Muscle layer of colon (tissue), 2 donors: Measurements from ENCODE around the gene SSX2IP.
"Not testable (repeated sequence)": the region's sequence is repeated elsewhere in the genome, so short reads cannot be mapped to it uniquely, and the experiment has no call there.

ENCODE experiments used
- H3K27ac ChIP-seq: one replicate; pipeline ENCODE4 v1.7.0; 2013; ENCODE audit warnings: low read depth, mild to moderate bottlenecking, low read length, moderate library complexity
- H3K27me3 ChIP-seq, 2 donors: one replicate each; pipeline ENCODE4 v1.7.0; 2013; ENCODE audit warnings: low read length in 2 of 2, mild to moderate bottlenecking in 2 of 2; ENCODE audit not compliant: insufficient read depth in 2 of 2, control insufficient read depth in 1 of 2
- H3K36me3 ChIP-seq: one replicate; pipeline ENCODE4 v1.7.0; 2013; ENCODE audit warnings: mild to moderate bottlenecking, low read length; ENCODE audit not compliant: insufficient read depth
- H3K4me1 ChIP-seq: one replicate; pipeline ENCODE4 v1.7.0; 2013; ENCODE audit warnings: mild to moderate bottlenecking, low read length; ENCODE audit not compliant: insufficient read depth
- H3K4me3 ChIP-seq, 2 donors: one replicate each; pipeline ENCODE4 v1.7.0; 2013; ENCODE audit warnings: low read length in 2 of 2, low read depth in 1 of 2, mild to moderate bottlenecking in 1 of 2, moderate library complexity in 1 of 2
- H3K9ac ChIP-seq: one replicate; pipeline ENCODE4 v1.7.0; 2013; ENCODE audit warnings: low read length
- H3K9me3 ChIP-seq: one replicate; pipeline ENCODE4 v1.7.0; 2013; ENCODE audit warnings: mild to moderate bottlenecking, low read length
- donor health status: abdominal sarcoma.
- donor health status: Adenocarcinoma of cecum.

The SSX2IP gene, protein sequence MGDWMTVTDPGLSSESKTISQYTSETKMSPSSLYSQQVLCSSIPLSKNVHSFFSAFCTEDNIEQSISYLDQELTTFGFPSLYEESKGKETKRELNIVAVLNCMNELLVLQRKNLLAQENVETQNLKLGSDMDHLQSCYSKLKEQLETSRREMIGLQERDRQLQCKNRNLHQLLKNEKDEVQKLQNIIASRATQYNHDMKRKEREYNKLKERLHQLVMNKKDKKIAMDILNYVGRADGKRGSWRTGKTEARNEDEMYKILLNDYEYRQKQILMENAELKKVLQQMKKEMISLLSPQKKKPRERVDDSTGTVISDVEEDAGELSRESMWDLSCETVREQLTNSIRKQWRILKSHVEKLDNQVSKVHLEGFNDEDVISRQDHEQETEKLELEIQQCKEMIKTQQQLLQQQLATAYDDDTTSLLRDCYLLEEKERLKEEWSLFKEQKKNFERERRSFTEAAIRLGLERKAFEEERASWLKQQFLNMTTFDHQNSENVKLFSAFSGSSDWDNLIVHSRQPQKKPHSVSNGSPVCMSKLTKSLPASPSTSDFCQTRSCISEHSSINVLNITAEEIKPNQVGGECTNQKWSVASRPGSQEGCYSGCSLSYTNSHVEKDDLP

DNA sequence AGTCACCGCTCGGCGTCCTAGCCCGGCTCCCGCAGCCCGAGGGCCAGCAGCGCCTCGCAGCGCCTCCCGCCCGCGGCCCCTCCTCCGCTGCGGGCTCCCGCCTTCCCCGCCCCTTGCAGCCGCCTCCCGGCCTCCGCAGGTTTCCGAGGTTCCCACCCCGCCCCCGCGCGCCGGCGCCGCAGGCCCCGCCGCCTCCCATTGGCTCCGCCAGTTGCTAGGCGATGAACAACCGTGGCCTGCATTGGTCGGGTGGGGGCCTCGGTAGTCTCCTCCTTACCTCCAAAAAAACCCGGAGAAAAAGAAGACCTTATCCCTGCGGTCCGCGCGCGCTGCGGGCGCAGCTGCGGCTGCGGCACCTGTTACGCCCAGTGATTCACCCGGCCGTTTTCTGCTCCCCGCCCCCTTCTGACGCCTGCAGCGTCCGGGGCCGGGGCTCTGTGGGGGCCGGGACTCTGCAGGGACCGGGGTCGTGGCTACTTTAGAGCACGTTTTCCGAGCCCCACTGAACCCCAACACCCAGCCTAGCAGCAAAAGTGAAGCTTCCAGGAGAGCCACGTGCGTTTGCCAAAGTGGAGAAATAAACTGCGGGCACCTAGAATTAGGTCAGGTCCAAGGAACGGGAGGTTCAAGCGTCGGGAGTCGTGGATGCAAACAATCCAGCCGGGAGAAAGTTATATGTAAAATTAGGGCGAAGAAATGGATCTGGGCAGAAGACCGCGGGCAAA, at the start of gene SSX2IP:
SSX2IP (minus strand) TSS at position 65 of the 725 bp plus-strand sequence. CDS start 19,242 bp downstream, outside the sequence.
- Histone ChIP-seq H3K27me3 (no peaks in the 10 kb centered on the region), H3K36me3 (no peaks in the 10 kb centered on the region), H3K4me3 (peak within 1 kb of the TSS; percentile 64 to 91), H3K27ac (peak within 1 kb of the TSS; percentile 83), H3K9me3 (no peaks in the 10 kb centered on the region), H3K4me1 (peaks cover 35% of the 10 kb centered on the region), H3K9ac (peak within 1 kb of the TSS; percentile 58)

GRCh38 chr1:84738237-84738636, 48.0 kb upstream of the SSX2IP start:
- H3K27ac ChIP-seq = no peak overlapping the region
- H3K36me3 ChIP-seq = no peaks in the 10 kb centered on the region
- H3K4me1 ChIP-seq = no peaks in the 10 kb centered on the region
- H3K9me3 ChIP-seq = no peaks in the 10 kb centered on the region
- no peak overlapping the region for H3K9ac ChIP-seq
- H3K27me3 ChIP-seq = no peaks in the 10 kb centered on the region
- H3K4me3 ChIP-seq = no peak overlapping the region

DNA sequence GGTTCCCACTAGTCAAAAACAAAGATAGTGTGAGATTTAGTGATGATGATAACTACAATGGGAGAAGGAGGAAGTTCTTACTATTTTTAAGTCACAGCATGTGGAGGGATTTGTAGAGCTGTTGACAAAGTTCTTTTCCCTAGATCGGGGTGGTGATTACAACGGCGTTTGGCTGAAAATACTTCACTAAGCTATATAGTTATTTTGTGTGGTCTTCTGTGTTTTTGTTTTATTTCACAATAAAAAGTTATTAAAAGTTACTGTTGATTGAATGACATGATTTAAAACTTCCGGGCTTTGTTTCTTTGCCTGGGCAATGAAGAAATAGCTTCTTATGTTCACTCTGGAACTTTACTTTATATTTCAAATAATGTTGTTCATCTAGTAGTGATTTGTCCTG, 47.3 kb upstream of the SSX2IP start:
- H3K4me3 ChIP-seq = no peak overlapping the region
- no peaks in the 10 kb centered on the region for H3K4me1 ChIP-seq
- no peak overlapping the region for H3K9ac ChIP-seq
- H3K27ac ChIP-seq = no peak overlapping the region
- H3K27me3 ChIP-seq = no peaks in the 10 kb centered on the region
- no peaks in the 10 kb centered on the region for H3K36me3 ChIP-seq
- H3K9me3 ChIP-seq = no peaks in the 10 kb centered on the region

GRCh38 chr1:84736944-84737343, 46.7 kb upstream of the SSX2IP start:
- no peaks in the 10 kb centered on the region for H3K4me1 ChIP-seq
- H3K27ac ChIP-seq = no peak overlapping the region
- H3K36me3 ChIP-seq = no peaks in the 10 kb centered on the region
- H3K9ac ChIP-seq = no peak overlapping the region
- no peaks in the 10 kb centered on the region for H3K9me3 ChIP-seq
- H3K27me3 ChIP-seq = no peaks in the 10 kb centered on the region
- no peak overlapping the region for H3K4me3 ChIP-seq

GRCh38 chr1:84736445-84736844, 46.2 kb upstream of the SSX2IP start:
- no peak overlapping the region for H3K4me3 ChIP-seq
- no peak overlapping the region for H3K9ac ChIP-seq
- no peaks in the 10 kb centered on the region for H3K36me3 ChIP-seq
- H3K27me3 ChIP-seq = no peaks in the 10 kb centered on the region
- no peak overlapping the region for H3K27ac ChIP-seq
- no peaks in the 10 kb centered on the region for H3K9me3 ChIP-seq
- no peaks in the 10 kb centered on the region for H3K4me1 ChIP-seq

- no peaks in the 10 kb centered on the region for H3K27me3 ChIP-seq
- no peaks in the 10 kb centered on the region for H3K36me3 ChIP-seq
Measured at GRCh38 chr1:84735483-84735882, 45.2 kb upstream of the SSX2IP start.

DNA sequence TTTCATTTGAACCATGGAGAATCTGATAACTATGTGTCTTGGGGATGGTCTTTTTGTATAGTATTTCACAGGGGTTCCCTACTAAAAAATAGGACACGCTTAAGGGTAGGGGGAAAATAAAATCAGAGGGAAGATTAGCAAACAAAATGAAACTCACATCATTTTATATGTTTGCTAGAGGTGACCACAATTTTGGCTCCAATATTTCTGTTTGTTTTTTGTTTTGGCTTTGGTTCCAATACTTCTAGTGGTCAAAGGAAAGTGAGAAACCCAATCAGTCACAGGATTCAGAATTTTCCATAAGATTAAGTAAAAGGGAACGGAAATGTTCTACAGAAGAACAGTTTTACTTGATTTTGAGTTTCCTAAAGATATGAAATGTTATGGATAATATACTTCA, 42.3 kb upstream of the SSX2IP start:
- H3K27ac ChIP-seq = no peak overlapping the region
- no peaks in the 10 kb centered on the region for H3K36me3 ChIP-seq
- no peaks in the 10 kb centered on the region for H3K27me3 ChIP-seq
- H3K4me3 ChIP-seq = no peak overlapping the region
- no peak overlapping the region for H3K9ac ChIP-seq
- H3K9me3 ChIP-seq = no peaks in the 10 kb centered on the region
- peaks cover 3% of the 10 kb centered on the region for H3K4me1 ChIP-seq

More at GRCh38 chr1:84735483-84735882, 45.2 kb upstream of the SSX2IP start:
- Histone ChIP-seq H3K27ac (no peak overlapping the region), H3K4me3 (no peak overlapping the region), H3K9ac (no peak overlapping the region), H3K4me1 (no peaks in the 10 kb centered on the region), H3K9me3 (no peaks in the 10 kb centered on the region)

DNA sequence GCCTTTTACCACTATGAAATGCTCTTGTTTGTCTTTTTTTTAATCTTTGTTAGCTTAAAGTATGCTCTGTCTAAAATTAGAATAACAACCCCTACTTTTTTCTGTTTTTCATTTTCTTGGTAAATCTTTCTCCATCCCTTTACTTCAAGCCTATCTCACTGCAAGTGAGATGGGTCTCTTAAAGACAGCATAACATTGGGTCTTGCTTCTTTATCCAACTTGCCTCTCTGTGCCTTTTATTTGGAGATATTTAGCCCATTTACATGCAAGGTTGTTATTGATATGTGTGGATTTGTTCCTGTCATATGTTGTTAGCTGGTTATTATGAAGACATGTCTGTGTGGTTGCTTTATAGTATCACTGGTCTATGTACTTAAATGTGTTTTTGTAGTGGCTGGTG, 41.3 kb upstream of the SSX2IP start:
- H3K27me3 ChIP-seq = no peaks in the 10 kb centered on the region
- no peak overlapping the region for H3K27ac ChIP-seq
- H3K36me3 ChIP-seq = no peaks in the 10 kb centered on the region
- H3K4me3 ChIP-seq = no peak overlapping the region
- no peaks in the 10 kb centered on the region for H3K9me3 ChIP-seq
- H3K4me1 ChIP-seq = peaks cover 13% of the 10 kb centered on the region
- H3K9ac ChIP-seq = no peak overlapping the region

- H3K27me3 ChIP-seq = not testable (repeated sequence)
Measured at GRCh38 chr1:84727711-84728110, 37.5 kb upstream of the SSX2IP start.

DNA sequence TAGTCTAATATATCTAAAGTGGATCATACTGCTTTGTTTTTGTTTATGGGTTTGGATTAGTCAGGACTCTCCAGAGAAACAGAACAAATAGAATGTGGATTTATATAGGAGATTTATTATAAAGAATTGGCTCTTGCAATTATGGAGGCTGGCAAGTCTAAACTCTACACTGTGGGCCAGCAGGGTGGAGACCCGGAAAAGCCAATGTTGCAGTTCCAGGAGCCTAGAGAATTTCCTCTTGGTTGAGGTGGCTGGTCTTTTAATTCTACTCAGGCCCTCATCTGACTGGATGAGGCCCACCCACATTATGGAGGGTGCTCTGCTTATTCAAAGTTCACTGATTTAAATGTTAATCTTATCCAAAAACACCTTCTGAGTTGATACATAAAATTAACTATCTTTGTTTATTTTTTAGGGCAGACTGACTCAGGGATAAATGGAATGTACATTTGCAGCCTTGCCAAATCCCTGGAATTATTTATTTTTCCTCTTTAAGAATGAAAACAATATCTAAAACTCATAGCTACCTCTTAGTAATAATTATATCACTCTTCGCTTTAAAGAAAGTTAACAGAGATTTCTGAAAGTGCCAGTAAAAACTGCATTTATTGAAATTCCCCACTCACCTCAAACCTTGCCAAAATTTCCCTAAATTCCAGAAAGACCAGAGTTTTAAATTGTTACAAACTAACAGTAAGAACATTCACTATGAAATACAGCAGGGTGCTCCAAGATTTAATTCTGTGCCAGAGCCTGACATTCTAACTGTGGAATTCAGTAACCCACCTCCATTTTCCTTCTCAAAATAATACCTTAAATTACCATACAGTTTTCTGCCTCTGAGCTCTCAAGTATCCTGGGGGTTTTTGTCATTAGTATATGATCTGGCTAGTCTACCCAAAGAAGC, 36.6 kb upstream of the SSX2IP start:
- Histone ChIP-seq H3K27me3 (no peaks in the 10 kb centered on the region), H3K9ac (no peak overlapping the region), H3K4me3 (no peak overlapping the region), H3K9me3 (no peaks in the 10 kb centered on the region), H3K27ac (peak overlapping the region; percentile 55), H3K4me1 (peaks cover 18% of the 10 kb centered on the region), H3K36me3 (no peaks in the 10 kb centered on the region)

More at GRCh38 chr1:84727711-84728110, 37.5 kb upstream of the SSX2IP start:
- H3K9me3 ChIP-seq, H3K27ac ChIP-seq, H3K9ac ChIP-seq, H3K4me3 ChIP-seq, H3K36me3 ChIP-seq: not testable (repeated sequence)
- peaks cover 16% of the 10 kb centered on the region for H3K4me1 ChIP-seq
